NCI-H748 (cell line): Measurements from ENCODE around the gene UBE3A.

ENCODE experiments used
- DNase-seq: peaks from one replicate; lab custom pipeline; 2025; ENCODE audit not compliant: unreplicated experiment; lab: John Stamatoyannopoulos, UW

The UBE3A gene

GRCh38 chr15:25333049-25333448 is 105.8 kb downstream of the UBE3A start:
- no peak for DNase-seq

GRCh38 chr15:25332306-25332705 is 106.5 kb downstream of the UBE3A start:
- no peak for DNase-seq

- no peak for DNase-seq
Observed at GRCh38 chr15:25331860-25332259, 107.0 kb downstream of the UBE3A start.

- no peak for DNase-seq
Observed at GRCh38 chr15:25331404-25331803, 107.4 kb downstream of the UBE3A start.

GRCh38 chr15:25329696-25330095 is 109.1 kb downstream of the UBE3A start:
- DNase-seq, result no peak

- no peak for DNase-seq
Observed at GRCh38 chr15:25327686-25328085, 111.1 kb downstream of the UBE3A start.

GRCh38 chr15:25325187-25325586 is 113.6 kb downstream of the UBE3A start:
- DNase-seq, result no peak

GRCh38 chr15:25323420-25323819 is 115.4 kb downstream of the UBE3A start:
- DNase-seq, result no peak

GRCh38 chr15:25287823-25288222 is 151.0 kb downstream of the UBE3A start:
- DNase-seq, result no peak
